M059J (cell line): Measurements from ENCODE around the gene UQCC3. TPM values are rescaled to one million over a fixed set of nuclear protein-coding genes. Genes with fewer than 3 reads are reported as not detected.

Source experiments
- total RNA-seq: library from RNA; depleted of rRNA; stranded (reverse); fragments of >200 nt; shearing (Covaris generic); gene quantifications from 2 replicates; pipeline ENCODE4 v1.2.3, GENCODE V29; 2014; rRNA removed

The UQCC3 gene
- total RNA-seq, 1 experiment from 2014 or later: 12.6 TPM

Other genes starting within 250 kb of the UQCC3 start
- 51.3 and 141 TPM in 2 replicates for gene AHNAK, start 124.9 kb upstream of the UQCC3 start, total RNA-seq
- gene EEF1G, start 97.8 kb upstream of the UQCC3 start, total RNA-seq: 940 and 974 TPM in 2 replicates
- gene TUT1, start 80.2 kb upstream of the UQCC3 start, total RNA-seq: 5.2 and 7.6 TPM in 2 replicates
- gene MTA2, start 69.8 kb upstream of the UQCC3 start, total RNA-seq: 104 and 148 TPM in 2 replicates
- 10.5 and 21.7 TPM in 2 replicates for gene EML3, start 58.9 kb upstream of the UQCC3 start, total RNA-seq
- 8.1 and 9.0 TPM in 2 replicates for gene ROM1, start 58.4 kb upstream of the UQCC3 start, total RNA-seq
- 16.6 and 44.9 TPM in 2 replicates for gene B3GAT3, start 49.7 kb upstream of the UQCC3 start, total RNA-seq
- gene GANAB, start 25.1 kb upstream of the UQCC3 start, total RNA-seq: 142 and 229 TPM in 2 replicates
- gene INTS5, start 18.4 kb upstream of the UQCC3 start, total RNA-seq: 17.1 and 22.1 TPM in 2 replicates
- 83.6 and 86.6 TPM in 2 replicates for gene C11orf98, start 6.5 kb upstream of the UQCC3 start, total RNA-seq
- 2.0 and 8.7 TPM in 2 replicates for gene CSKMT, start 6.4 kb upstream of the UQCC3 start, total RNA-seq
- gene LBHD1, start 594 bp downstream of the UQCC3 start, total RNA-seq: 3.8 and 6.1 TPM in 2 replicates
- 80.6 and 116 TPM in 2 replicates for gene UBXN1, start 7.4 kb downstream of the UQCC3 start, total RNA-seq
- gene LRRN4CL, start 17.9 kb downstream of the UQCC3 start, total RNA-seq: 0.42 and 1.7 TPM in 2 replicates
- gene BSCL2, start 35.8 kb downstream of the UQCC3 start, total RNA-seq: 165 and 183 TPM in 2 replicates
- gene GNG3, start 36.0 kb downstream of the UQCC3 start, total RNA-seq: not detected in 2 replicates
- 11.3 and 16.8 TPM in 2 replicates for gene HNRNPUL2, start 55.8 kb downstream of the UQCC3 start, total RNA-seq
- 64.6 and 70.6 TPM in 2 replicates for gene TTC9C, start 56.8 kb downstream of the UQCC3 start, total RNA-seq
- 6.4 and 10.2 TPM in 2 replicates for gene ZBTB3, start 82.5 kb downstream of the UQCC3 start, total RNA-seq
- gene POLR2G, start 89.9 kb downstream of the UQCC3 start, total RNA-seq: 178 and 181 TPM in 2 replicates
- gene TAF6L, start 99.7 kb downstream of the UQCC3 start, total RNA-seq: 14.5 and 17.3 TPM in 2 replicates
- gene TMEM179B, start 115.7 kb downstream of the UQCC3 start, total RNA-seq: 82.1 and 138 TPM in 2 replicates
- gene TMEM223, start 120.3 kb downstream of the UQCC3 start, total RNA-seq: 38.7 and 41.7 TPM in 2 replicates
- 23.2 and 30.0 TPM in 2 replicates for gene NXF1, start 133.8 kb downstream of the UQCC3 start, total RNA-seq
- 57.2 and 57.5 TPM in 2 replicates for gene STX5, start 160.4 kb downstream of the UQCC3 start, total RNA-seq
- not detected in 2 replicates for gene TEX54, start 161.2 kb downstream of the UQCC3 start, total RNA-seq
- 55.2 and 61.8 TPM in 2 replicates for gene WDR74, start 167.9 kb downstream of the UQCC3 start, total RNA-seq
- 125 and 141 TPM in 2 replicates for gene SLC3A2, start 209.2 kb downstream of the UQCC3 start, total RNA-seq
- not detected in 2 replicates for gene CHRM1, start 249.7 kb downstream of the UQCC3 start, total RNA-seq